T-helper 2 cell (primary cell): ENCODE data around the gene LAPTM5.
A peak's percentile ranks its signal among the peaks of the same experiment; 100 is the strongest.

Experiments used
- DNase-seq, 5 experiments: peaks; one replicate each; pipeline versions ENCODE4 v3.0.0 to v3.0.0-alpha.2; 2012 to 2022

The LAPTM5 gene

DNA sequence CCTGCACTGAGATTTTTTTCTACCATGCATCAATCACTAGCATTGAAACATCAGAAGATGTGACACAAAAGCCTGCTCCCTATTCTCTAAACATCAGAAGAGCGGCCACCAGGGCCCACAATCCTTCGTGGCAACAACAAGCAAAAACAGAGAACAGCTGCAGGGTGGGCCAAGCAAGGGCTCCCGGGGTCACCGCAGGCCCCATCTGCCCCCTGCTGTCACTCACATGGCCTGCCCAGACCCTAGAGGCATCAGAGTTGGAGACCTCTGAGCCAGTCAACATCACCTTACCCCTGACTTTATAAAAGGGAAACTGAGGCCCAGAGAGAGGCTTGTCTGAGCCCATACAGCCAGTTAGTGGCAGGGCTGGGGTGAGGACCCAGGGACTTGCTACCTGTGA lies 1.8 kb downstream of the LAPTM5 start:
- no peak for DNase-seq

DNA sequence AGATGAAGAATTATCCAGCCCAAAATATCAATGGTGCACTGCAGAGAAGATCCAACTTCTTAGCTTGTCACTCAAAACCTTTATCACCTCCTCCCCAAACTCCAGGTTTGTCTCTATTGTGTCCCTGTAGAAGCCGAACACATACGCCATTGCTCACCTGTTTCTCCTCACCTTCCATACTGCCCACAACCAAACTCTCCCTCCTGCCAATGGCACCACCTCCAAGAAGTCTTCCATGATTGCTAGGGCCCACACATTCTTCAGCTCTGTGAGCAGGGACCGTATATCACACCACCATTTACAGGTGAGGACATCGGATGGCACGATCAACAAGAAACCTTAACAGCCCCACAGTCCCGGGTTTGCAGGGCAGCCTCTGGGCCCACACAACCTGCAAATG lies 2.2 kb downstream of the LAPTM5 start:
- DNase-seq = no peak

DNA sequence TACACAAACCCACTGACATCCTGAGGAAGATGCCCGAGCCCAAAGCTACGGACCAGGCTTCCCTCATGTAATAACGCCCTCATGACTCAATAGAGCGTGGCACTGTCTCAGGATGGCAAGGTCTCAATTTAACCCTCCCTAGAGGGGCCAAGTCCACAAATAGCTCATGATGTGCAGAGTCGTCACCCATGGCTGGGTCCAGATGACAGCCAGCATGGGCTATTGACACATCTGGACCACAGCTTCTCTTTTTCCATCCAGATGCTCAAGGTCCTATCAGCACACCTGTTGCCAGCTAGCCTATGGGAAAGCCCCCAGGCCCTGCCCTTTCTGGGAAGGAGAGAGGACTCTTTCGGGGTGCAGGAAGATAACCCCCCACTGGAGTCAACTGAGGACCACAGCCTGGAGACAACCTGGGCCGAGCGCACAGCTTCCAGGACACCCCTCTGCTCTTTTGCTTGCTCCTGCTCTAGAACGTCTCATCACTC lies 2.8 kb downstream of the LAPTM5 start:
- no peak for DNase-seq

DNA sequence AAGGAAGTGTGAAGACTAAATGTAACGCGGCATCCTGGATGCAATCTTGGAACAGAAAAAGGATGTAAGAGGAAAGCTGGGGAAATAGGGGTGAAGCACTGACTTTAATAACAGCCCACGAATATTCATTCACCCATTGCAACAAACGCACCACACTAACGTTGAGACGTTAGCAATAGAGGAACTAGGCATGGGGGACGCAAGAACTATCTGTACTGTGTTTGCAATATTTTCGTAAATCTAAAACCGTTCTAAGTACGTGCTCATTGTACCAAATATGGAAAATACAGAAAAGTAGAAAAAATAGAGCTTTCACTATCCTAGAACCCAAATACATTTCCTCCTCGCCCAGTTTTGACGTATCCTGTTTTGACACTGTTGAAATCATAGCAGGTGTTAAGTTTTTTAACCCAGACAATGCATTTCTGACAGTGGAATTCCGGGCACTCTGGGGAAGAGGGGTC lies 3.9 kb downstream of the LAPTM5 start:
- DNase-seq = no peak

DNA sequence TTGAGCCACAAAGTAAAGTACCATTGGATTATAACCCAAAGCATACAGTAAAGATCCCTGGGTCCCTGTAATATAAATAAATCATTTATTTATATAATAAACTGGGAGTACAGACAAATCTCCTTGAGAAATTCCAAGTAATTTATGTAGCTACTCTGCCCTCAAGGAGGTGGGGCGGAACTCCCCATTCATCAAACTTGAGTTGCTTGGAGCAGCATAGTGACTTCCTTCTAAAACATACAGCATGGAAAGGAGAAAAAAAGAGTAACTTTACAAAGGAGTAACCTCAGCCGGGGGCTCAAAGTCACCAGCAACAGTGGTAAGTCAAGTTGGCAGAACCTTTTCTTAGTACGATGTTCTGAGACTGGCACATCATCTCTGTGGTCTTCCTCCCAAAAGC lies 4.5 kb downstream of the LAPTM5 start:
- no peak for DNase-seq

DNA sequence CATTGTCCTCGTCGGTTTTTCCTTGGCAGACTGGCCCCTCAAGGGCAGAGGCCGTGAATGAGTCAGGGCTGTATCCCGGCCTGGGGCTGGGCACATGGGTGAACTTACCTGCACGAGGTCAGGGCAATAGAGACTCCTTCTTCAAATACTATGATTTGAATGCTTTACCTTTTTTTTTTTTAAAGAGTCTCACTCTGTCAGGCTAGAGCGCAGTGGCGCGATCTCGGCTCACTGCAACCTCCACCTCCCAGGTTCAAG lies 5.0 kb downstream of the LAPTM5 start:
- DNase-seq = no peak

DNA sequence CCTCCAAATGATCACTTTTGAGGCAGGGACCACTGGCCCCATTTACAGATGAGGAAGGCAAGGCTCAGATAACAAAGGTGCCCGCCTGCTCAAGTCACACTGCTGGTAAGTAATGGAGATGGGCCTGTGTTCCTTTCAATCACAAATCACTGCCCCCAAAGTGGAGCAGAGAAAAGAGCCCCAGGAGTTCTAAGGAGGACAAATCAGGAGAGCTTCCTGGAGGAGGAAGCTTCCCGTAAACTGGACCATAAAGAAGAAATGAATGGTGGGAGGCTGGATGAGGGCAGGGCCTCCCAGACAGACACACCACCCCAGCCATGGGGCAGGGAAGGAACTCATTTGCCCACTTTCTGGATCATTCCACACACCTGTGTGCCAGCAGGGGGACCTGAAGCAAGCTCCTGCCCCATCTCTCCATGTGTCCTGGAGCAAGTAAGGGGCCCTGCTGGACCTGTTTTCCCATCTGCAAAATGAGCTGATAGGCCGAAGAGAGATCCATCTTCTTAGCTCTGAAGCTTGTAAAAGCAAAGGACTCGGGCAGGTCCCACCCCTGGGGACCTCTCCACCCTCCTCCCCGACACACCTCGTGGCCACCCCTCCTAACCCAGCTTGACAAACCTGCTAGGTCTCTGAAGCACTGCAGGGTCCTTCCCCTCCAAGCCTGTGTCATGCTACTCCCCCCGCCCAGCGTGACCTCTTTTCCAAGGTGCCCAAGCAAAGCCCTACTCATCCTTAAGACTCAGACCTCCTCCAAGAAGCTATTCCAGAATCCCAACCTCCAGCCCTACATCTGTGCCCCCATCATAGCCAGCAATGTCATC lies 5.5 kb downstream of the LAPTM5 start:
- DNase-seq = no peak

DNA sequence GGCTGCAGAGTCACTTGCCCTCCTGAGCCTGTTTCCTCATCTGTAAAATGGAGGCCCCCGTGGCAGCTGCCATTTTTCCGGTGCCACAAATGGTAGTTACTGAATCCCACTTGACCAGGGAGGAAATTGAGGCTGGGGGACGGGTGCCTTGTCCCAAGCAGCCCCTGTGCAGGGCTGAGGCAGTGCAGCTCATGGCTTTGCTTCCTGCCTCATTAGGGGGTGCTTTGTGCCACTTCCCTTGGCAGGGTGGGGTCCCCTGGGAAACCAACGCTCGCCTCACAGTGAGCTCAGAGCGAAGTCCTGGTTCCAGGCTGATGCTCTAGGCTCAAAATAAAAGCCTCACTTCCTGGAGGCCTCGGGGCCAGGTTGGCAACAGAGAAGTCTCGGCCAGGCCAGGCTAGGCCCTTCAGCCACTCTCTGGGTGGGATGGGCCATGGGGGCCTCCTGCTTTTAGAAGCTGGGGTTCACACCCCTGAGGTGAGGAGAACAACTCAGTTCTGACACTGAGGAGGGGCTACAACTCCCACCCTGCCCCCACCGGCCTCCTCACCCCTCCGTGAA lies 6.8 kb downstream of the LAPTM5 start:
- DNase-seq = peak in 1 of 5 experiments; percentile 32

DNA sequence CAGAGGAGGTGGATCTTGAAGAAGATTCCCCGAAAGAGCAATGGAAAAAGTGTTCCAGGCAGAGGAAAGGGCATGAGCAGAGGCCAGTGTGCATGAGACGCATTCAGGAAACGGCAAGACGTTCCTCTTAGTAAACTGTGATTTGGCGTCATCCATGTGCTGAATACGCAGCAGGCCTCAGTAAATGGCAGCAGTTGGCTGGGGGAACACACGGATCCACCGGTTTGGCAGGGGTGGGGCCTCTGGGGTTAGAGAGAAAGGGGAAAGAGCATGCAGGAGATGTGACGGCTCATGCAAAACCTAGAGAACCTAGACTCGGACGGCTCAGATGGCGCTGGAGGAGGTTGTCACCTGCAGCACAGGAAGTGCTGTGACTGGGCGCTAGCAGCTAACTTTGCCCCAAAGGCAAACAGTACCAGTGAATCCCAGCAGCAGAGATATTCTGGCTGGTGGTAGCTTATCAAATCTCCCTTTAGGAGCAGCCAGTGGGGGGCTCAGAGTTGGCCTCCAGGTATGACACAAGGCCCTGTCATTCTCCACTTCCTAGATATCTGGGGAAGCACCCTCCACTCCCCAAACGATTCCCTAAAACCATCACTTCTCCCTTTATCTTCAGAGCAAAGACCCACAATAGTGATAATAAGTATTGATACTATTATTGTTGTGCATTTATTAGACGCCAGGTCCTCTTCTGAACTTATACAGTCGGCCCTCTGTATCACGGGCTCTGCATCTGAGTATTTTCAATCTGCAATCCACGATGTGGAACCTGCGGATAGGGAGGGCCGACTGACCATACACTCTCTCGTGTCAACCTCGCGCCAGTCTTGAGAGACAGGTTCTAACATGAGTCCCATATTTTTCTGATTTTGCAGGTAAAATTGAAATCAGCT lies 7.6 kb downstream of the LAPTM5 start:
- DNase-seq = peak; percentile 27 to 89 (median 66)

DNA sequence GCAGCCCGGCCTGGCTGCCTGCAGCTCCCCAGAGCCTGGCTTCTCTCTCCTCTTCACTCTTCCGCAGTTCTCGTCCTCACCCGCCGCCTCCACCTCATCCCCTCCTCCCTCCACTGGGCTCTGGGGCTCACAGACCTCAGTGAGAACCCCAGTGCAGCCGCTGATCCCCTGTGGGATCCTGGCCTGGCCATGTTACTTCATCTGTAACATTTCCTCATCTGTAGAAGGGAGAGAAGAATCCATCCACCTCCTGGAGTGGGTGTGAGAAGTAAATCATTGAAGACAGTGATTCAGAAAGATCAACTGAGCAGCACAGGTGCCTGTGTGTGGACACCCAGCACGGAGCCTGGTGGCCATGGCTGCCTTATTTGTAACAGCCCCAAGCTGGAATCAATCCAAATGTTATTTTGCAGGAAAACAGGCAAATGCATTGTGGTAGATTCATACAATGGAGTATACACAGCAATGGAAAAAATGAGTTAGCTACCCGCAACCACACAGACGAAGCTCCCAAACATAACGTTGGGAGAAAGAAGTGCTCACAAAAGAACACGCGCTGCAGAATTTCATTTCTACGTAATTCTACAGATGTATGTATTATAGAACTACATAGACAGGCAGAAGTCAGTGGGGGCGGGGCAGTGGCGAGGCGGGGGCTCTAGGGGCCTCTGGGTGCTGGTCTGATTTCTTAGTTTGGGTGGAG lies 8.7 kb downstream of the LAPTM5 start:
- DNase-seq = peak in 1 of 5 experiments; percentile 54

DNA sequence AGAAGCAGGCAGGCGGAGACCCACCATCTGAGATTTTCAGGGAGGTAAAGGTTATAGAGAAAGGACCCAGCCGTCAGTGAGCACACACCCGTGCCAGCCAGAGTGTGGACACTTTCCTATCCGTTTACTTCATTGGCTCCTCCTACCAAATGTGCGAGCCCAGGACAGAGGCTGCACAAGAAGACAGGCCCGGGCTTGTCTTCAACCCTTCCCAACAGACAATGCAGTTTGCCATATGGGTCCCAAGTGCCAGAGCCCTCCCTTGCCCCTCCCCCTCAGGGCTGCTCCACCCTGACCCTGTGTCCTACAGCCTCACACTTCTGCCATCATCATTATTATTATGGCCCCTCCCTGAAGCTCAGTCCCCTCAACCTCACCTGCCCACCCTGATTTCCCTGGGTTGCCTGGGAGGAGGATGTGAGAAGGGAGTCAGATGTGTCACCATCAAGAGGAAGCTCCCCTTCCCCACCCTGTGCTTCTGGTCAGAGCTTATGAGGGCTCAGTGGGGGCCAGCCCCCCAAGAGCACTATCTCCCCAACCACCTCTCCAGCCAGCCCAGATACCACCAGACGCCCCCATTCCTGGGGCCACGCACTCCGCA lies 9.4 kb downstream of the LAPTM5 start:
- peak in 1 of 5 experiments; percentile 57 for DNase-seq

DNA sequence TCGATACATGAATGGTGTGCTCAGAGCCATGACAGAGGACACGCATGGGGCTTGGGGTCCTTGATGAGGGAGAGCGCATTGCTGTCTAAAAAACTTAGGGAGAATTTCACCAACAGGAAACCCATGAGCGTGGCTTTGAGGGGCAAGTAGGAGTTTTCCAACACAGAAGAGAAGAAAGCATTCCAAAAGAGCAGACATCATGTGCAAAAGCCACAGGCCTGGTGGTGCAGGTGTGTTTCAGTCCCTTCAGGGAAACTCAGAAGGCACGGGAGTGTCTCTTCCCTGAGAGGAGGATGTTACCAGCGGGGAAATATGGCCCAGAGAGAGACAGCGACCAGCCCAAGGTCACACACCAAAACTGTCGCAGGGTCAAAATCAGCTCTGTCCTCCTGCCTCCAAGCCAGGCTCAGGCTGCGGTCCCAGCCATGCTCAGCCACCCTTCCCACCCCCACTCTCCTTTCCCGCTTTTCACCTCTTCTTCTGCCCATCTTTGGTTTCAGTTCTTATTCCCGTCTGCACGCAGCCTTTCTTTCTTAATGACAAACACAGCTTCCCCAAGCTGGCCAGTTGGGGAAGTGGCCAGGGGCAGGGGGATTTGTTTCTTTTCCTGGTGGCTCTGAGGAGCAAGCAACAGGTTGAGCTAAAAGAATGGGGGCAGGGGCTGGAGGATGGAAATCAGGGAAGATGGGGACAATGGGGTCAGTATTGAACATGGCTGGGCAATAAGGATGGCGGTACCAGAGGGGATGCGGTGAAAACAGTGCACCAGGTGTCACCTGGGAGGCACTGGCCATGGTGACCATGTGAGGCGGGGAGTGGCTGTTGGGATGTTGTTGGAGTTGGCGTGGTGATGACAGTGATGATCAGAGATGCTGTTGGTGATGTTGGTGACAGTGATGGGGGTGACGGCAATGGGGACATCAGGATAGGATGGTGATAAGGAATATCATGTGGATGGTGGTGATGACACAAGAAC lies 10.3 kb downstream of the LAPTM5 start:
- no peak for DNase-seq

DNA sequence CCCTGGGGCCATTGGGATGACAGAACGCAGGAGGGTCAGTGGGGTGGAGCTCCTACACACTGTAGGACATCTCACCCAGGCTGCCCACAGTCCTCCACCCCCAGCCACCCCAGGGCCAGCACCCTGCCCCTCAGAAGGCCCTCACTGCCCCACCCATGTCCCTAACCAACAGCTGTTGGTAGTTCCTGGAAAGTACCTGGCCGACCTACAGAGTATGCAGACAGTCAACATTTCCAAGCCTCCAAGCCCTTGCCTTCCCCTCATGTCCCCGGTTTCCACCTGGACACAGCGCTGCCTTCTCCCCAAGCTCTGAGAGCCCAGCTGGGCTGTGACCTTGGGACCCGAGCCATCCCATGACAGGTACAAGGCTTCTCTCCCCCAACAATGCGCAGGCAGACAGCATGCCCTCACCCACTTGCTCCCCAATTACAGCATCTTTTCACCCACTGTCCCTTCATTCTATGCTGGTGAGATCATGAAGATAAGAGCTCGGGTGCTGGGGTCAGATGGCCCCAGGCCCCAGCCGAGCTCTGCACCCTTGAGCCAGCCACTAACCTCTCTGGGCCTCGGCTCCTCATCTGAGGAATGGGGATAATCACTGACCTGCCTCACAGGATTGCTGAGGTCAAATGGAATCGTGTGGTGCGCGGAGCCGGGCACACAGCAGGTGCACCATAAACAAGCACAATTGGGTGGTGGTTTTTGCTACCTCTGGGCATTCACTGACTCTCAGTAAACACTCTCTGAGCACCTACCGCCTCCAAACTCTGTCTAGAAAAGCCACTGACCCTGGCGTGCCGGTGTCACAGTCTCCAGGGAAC lies 11.2 kb downstream of the LAPTM5 start:
- no peak for DNase-seq

DNA sequence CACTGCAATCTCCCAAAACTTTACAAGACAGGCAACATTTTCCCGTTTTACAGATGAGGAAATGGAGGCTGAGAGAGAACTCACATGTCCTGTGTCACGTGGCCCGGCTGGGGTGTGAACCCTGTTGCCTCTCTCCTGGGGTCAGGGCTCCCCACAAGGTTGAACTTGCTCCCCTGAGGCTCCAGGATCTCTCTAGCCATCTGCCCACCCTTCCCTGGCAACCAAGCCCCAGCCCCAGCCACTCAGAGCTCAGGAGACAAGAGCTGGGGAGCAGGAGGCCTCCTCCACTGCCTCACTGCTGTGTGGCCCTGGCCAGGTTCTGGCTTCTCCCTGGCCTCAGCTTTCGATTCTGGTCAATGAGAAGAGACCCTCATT lies 11.8 kb downstream of the LAPTM5 start:
- peak in 1 of 5 experiments; percentile 35 for DNase-seq

DNA sequence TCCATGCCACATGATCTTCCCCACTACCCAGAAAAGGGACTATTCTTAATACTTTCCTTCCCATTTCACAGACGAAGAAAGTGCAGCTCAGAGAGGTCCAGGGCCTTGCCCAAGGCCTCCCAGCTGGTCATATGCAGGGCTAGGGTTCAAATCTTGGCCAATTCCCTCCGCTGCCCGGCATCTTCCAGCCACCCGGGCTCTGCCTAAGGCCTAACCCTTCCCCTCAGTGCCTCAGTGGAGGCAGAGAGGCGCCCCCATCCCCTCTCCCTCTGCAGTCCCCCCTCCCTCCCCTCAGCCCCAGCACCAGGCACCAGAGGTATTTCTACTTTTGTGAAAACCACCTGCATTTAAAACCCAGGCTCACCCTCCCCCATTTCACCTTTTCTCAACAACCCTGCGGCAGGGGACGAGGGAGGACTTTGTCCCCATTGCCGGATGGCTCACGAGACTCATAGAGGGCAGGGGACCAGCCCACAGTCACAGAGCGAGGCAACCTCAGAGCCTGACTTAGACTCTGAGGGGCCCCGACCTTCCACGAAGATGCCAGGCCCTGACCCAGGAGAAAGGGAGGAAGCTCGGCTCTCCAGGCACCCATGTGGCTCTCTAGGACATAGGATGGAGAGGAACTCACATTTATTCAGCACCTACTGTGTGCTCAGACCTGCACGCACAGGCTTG lies 12.3 kb downstream of the LAPTM5 start:
- peak in 1 of 5 experiments; percentile 40 for DNase-seq

DNA sequence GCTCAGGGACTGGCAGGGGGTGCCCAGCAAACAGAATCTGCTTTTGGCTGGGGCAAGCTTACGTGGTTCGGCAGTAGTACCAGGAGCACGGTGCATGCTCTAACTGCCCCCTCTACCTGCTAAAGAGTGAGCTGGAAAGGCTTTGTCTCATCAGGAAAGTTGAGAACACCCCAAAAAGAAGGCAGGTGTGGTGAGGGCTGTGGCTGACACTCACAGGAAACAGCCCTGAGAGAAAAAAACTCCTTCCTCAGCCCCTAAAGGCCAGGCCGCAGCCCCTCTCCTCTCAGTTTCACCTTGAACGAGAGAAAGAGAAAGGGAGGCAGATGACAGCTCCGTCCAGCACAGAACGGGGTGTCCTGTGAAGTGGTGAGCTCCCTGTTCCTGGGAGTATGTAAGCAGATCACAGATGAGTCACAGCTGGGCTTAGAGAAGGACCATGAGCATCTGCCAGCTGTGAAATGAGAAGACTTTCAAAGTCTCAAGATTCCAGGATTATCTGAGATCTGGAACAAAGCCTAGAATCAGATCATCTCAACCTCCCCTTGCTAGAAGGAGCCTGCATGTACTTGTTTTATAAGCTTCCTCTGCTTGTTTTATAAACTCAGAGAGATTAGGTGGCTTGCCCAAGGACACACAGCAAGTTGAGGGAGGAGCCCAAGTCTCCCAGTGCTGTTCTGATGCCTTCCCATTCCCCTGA lies 13.4 kb downstream of the LAPTM5 start:
- peak in 2 of 5 experiments; percentile 76 to 79 for DNase-seq

DNA sequence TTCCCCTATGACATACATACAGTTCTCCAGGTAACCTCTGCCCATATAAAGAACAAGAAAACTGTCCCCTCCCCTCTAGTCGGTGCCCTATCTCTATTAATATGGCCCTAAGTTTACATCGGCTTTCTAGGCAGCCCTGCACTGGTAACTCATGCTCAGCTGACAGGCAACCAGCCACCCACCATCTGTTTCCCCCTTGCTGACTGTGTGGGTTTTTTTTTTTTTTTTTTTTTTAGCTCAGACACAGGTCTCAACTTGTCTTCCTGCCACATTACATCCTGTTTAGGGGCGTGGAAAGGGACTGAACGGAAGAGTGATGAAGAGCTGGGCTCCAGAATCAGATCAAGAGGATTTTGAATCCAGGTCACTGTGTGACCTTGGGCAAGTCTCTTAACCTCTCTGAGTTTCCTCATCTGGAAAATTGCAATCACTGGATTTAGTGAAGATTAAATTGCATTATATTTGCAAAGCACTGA lies 14.0 kb downstream of the LAPTM5 start:
- DNase-seq = peak in 4 of 5 experiments; percentile 35 to 96 (median 78)

DNA sequence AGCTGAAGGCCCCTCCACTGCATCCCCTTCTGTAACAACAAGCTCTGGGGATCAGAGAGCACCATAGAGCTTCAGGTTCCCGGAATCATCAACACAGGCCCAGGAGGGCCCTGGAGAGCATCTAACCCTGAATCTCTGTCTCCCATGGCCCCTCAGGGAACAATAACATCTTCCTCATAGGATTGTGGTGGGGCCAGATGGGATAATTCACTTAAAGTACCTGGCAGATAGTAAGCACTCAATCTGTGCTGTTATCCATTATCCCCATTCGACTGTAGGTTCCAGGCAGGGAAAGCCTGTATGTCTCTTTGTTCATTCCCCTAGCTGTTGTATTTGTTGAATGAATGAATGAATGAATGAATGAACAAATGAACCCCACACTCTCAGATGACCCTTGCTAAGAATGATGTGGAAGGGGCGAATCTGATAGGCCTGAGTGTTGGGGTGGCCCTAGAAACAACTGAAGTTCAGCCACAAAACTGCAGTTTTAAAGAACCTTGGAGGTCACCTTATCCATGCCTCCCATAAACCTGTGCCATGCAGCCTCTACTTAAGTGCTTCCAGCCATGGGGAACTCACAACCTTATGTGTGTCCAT lies 14.5 kb downstream of the LAPTM5 start:
- DNase-seq = no peak
